Lower leg skin (tissue), 3 donors: Measurements from ENCODE around the gene C16orf78.
"Not testable (repeated sequence)": the region's sequence is repeated elsewhere in the genome, so short reads cannot be mapped to it uniquely, and the experiment has no call there.

Experiments
- POLR2A ChIP-seq, 2 donors: fragments of 450-650 bp; IDR thresholded peaks; one replicate each; pipeline ENCODE4 v1.6.1; 2016 to 2017; ENCODE audit warnings: antibody characterized with exemption in 2 of 2, mild to moderate bottlenecking in 1 of 2, moderate library complexity in 1 of 2
- TF ChIP-seq, protein P1 (sequence below), 3 donors: fragments of 450-650 bp; IDR thresholded peaks; one replicate each; pipeline ENCODE4 v1.5.1; 2016; ENCODE audit warnings: antibody characterized with exemption in 3 of 3, mild to moderate bottlenecking in 3 of 3, moderate library complexity in 2 of 3

DNA sequence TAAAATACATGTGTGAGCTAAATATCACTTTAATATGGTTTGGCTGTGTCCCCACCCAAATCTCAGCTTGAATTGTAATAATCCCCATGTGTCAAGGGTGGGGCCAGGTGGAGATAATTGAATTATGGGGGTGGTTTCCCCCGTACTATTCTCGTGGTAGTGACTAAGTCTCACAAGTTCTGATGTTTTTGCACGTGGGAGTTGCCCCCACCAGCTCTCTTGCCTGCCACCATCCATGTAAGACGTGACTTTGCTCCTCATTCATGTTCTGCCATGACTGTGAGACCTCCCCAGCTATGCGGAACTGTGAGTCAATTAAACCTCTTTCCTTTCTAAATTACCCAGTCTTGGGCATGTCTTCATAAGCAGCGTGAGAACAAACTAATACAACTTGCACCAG is 11.9 kb upstream of the C16orf78 start:
- TF ChIP-seq, protein P1, sequence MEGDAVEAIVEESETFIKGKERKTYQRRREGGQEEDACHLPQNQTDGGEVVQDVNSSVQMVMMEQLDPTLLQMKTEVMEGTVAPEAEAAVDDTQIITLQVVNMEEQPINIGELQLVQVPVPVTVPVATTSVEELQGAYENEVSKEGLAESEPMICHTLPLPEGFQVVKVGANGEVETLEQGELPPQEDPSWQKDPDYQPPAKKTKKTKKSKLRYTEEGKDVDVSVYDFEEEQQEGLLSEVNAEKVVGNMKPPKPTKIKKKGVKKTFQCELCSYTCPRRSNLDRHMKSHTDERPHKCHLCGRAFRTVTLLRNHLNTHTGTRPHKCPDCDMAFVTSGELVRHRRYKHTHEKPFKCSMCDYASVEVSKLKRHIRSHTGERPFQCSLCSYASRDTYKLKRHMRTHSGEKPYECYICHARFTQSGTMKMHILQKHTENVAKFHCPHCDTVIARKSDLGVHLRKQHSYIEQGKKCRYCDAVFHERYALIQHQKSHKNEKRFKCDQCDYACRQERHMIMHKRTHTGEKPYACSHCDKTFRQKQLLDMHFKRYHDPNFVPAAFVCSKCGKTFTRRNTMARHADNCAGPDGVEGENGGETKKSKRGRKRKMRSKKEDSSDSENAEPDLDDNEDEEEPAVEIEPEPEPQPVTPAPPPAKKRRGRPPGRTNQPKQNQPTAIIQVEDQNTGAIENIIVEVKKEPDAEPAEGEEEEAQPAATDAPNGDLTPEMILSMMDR (IDR thresholded peaks at IDR 0.05), result not testable (repeated sequence)
- TF ChIP-seq POLR2A (IDR thresholded peaks at IDR 0.05), result not testable (repeated sequence)
